ENCODE results near the gene CDAN1.

Gene CDAN1

GRCh38 chr15:42733027-42733426, 3.9 kb downstream of the CDAN1 start:
- DNase-seq (ENCODE audit: low read depth in 3 of 3): no peak

GRCh38 chr15:42732095-42732827, 4.7 kb downstream of the CDAN1 start:
- no peak for DNase-seq (ENCODE audit: low read depth in 3 of 3)

- no peak for DNase-seq (ENCODE audit: low read depth in 3 of 3)
Observed at GRCh38 chr15:42731461-42731860, 5.5 kb downstream of the CDAN1 start.

- no peak for DNase-seq (ENCODE audit: low read depth in 3 of 3)
Observed at GRCh38 chr15:42730536-42730935, 6.4 kb downstream of the CDAN1 start.

- DNase-seq (ENCODE audit: low read depth in 3 of 3): no peak
Observed at GRCh38 chr15:42730135-42730534, 6.8 kb downstream of the CDAN1 start.

GRCh38 chr15:42729409-42729808, 7.5 kb downstream of the CDAN1 start:
- DNase-seq (ENCODE audit: low read depth in 3 of 3): no peak

GRCh38 chr15:42728972-42729371, 8.0 kb downstream of the CDAN1 start:
- DNase-seq (ENCODE audit: low read depth in 3 of 3): no peak

- no peak for DNase-seq (ENCODE audit: low read depth in 3 of 3)
Observed at GRCh38 chr15:42728560-42728959, 8.4 kb downstream of the CDAN1 start.

GRCh38 chr15:42727750-42728381, 9.1 kb downstream of the CDAN1 start:
- no peak for DNase-seq (ENCODE audit: low read depth in 3 of 3)

- no peak for DNase-seq (ENCODE audit: low read depth in 3 of 3)
Observed at GRCh38 chr15:42726114-42726513, 10.8 kb downstream of the CDAN1 start.

- no peak for DNase-seq (ENCODE audit: low read depth in 3 of 3)
Observed at GRCh38 chr15:42725331-42725903, 11.5 kb downstream of the CDAN1 start.

GRCh38 chr15:42724276-42724675, 12.7 kb downstream of the CDAN1 start:
- DNase-seq (ENCODE audit: low read depth in 3 of 3): no peak

GRCh38 chr15:42723068-42723467, 13.9 kb downstream of the CDAN1 start:
- no peak for DNase-seq (ENCODE audit: low read depth in 3 of 3)

GRCh38 chr15:42721916-42722315, 15.0 kb downstream of the CDAN1 start:
- no peak for DNase-seq (ENCODE audit: low read depth in 3 of 3)

- DNase-seq (ENCODE audit: low read depth in 3 of 3): no peak
Observed at GRCh38 chr15:42721016-42721415, 15.9 kb downstream of the CDAN1 start.

GRCh38 chr15:42720071-42720470, 16.9 kb downstream of the CDAN1 start:
- DNase-seq (ENCODE audit: low read depth in 3 of 3): no peak

- DNase-seq (ENCODE audit: low read depth in 3 of 3): no peak
Observed at GRCh38 chr15:42719043-42719442, 17.9 kb downstream of the CDAN1 start.

GRCh38 chr15:42716626-42717025, 20.3 kb downstream of the CDAN1 start:
- DNase-seq (ENCODE audit: low read depth in 3 of 3): no peak

- no peak for DNase-seq (ENCODE audit: low read depth in 3 of 3)
Observed at GRCh38 chr15:42716125-42716524, 20.8 kb downstream of the CDAN1 start.

GRCh38 chr15:42712584-42712983, 24.3 kb downstream of the CDAN1 start:
- DNase-seq (ENCODE audit: low read depth in 3 of 3): no peak

- no peak for DNase-seq (ENCODE audit: low read depth in 3 of 3)
Observed at GRCh38 chr15:42711746-42712145, 25.2 kb downstream of the CDAN1 start.

- DNase-seq (ENCODE audit: low read depth in 3 of 3): no peak
Observed at GRCh38 chr15:42710662-42711061, 26.3 kb downstream of the CDAN1 start.

GRCh38 chr15:42707873-42708544, 28.9 kb downstream of the CDAN1 start:
- no peak for DNase-seq (ENCODE audit: low read depth in 3 of 3)
